Stimulated activated CD8-positive, alpha-beta memory T cell treated with anti-CD3 and anti-CD28 coated beads, Interleukin-12 subunit alpha, Interleukin-12 subunit beta, amount 100 ng/mL, for 24 hours (primary cell): Measurements from ENCODE around the gene RASAL2.
"Not testable (repeated sequence)": the region's sequence is repeated elsewhere in the genome, so short reads cannot be mapped to it uniquely, and the experiment has no call there.

ENCODE experiments used
- DNase-seq: peaks from one replicate; pipeline ENCODE4 v3.0.0-alpha.2; 2020; ENCODE audit errors: extremely low read depth

Gene RASAL2

GRCh38 chr1:178283409-178283808 is 189.5 kb downstream of the RASAL2 start:
- DNase-seq: no peak

DNA sequence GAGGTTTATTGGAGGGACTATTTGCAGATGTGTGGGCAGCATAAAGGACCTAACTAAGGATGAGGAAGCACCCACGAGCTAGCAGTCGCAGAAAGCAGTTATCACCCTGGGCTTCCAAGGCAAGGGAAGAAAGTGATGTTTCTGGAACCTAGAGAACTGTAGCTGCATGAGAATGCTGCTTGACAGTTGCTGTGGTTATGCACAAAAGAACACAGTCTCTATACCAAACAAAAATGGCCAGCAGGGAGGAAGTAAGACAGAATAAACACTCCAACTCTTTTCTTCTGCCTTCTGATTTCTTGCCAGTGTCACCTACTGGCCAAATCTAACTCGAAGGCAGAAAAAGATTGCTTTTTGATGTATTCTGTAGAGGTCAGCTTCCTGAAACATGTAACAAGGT is 190.2 kb downstream of the RASAL2 start:
- DNase-seq: no peak

GRCh38 chr1:178291166-178291565 is 197.3 kb downstream of the RASAL2 start:
- DNase-seq: no peak

- DNase-seq: no peak
These were observed 200.8 kb downstream of the RASAL2 start for GRCh38 chr1:178294654-178295053.

DNA sequence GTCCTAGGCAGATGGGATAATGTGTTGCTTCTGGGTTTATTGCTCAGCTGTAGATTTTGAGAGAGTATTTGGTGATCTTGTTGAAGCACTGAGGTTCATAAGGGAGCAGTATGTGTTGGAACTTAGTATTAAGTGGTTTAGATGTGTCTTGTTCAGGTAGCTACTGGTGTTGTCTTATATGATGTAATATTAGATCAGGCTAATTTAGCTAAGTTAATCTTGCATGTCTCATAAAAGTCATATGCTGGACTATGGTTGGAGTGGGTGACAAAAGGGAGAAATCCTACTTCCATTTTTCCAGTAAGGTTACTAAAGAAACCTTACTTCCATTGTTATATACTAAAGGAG is 206.4 kb downstream of the RASAL2 start:
- no peak for DNase-seq

GRCh38 chr1:178301141-178301540 is 207.2 kb downstream of the RASAL2 start:
- no peak for DNase-seq

DNA sequence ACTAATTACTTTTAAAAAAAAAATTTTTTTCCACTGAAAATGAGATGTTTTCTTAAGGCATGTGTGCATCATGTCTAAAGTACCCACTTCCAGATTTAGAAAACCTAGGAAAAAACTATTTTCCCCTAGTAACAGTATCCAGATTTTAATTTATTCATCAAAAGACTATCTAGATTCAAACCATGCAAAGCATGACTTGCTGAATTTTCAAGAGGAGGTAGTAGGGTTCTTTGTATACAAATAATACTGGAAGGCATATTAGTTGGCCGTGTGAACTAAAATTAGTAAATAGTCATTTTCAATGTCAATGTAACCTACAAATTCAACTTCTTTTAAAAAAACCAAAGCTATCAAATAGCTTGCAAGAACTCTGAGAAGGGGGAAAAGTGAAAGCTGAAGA is 213.4 kb downstream of the RASAL2 start:
- no peak for DNase-seq

DNA sequence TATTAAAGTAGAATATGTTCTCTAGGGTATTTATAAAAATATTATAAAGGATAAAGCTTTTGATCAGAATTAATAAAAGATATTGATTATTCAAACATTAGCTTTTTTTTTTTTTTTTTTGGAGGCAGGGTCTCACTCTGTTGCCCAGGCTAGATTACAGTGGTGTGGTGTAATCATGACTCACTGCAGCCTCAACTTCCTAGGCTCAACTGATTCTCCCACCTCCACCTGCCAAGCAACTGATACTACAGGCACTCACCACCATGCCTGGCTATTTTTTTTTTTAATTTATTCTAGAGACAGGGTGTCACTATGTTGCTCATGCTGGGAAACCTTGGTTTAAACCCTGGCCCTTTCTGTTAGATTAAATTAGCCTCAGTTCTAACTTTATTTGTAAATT is 214.5 kb downstream of the RASAL2 start:
- no peak for DNase-seq

- no peak for DNase-seq
These were observed 216.8 kb downstream of the RASAL2 start for GRCh38 chr1:178310685-178311105.

- DNase-seq: no peak
These were observed 217.3 kb downstream of the RASAL2 start for GRCh38 chr1:178311164-178311563.

- not testable (repeated sequence) for DNase-seq
These were observed 226.5 kb downstream of the RASAL2 start for GRCh38 chr1:178320280-178320982.

- no peak for DNase-seq
These were observed 229.2 kb downstream of the RASAL2 start for GRCh38 chr1:178323067-178323466.

- no peak for DNase-seq
These were observed 230.1 kb downstream of the RASAL2 start for GRCh38 chr1:178324003-178324402.

GRCh38 chr1:178328728-178329127 is 234.8 kb downstream of the RASAL2 start:
- no peak for DNase-seq

- no peak for DNase-seq
These were observed 236.2 kb downstream of the RASAL2 start for GRCh38 chr1:178330153-178330552.

GRCh38 chr1:178330848-178331497 is 237.1 kb downstream of the RASAL2 start:
- no peak for DNase-seq

DNA sequence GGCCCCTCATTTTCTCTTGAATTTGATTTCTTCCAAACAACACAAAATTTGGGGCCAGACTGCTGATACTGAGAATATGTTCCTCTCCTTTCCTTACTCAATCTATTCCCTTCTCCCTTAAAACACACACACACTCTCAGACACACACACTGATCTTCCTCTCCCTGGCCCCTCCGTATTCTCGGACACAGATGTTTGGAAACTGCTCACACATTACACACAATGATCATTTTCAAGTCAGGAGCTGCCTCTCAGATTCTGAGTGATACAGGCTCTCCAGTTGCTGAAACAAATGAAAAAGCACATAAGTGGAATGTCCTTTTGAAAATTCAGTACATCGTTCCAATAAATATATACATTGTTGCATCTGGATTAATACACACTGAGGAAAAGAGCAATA is 241.5 kb downstream of the RASAL2 start:
- DNase-seq: no peak

DNA sequence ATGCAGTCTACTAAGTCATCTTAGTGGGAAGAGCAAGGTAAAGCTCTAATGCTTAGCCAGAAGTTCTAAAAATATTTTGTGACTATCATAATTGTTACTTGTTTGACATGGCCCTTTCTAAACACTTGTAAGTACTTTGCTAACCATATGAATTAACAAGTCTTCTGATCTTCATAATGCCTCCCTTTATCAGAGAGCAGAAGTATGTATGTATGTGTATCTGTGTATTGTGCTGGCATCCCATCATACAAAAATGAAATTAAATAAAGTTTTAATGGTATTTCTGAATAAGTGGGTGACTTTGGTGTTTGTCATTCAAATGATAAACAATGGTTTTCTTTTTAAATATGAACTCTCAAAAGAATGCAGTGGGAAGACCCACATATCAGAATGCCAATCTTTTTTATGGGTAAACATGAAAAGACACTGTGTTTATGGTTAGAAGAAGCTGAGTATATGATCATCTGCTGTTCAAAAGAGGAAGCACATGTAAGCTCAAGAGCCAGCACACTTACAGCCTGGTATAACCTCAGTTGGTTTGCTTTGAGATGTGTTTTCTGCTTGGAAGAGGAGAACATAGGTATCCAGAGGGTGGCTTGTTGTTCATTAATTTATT is 243.3 kb downstream of the RASAL2 start:
- no peak for DNase-seq

- DNase-seq: no peak
These were observed 245.9 kb downstream of the RASAL2 start for GRCh38 chr1:178339834-178340233.

DNA sequence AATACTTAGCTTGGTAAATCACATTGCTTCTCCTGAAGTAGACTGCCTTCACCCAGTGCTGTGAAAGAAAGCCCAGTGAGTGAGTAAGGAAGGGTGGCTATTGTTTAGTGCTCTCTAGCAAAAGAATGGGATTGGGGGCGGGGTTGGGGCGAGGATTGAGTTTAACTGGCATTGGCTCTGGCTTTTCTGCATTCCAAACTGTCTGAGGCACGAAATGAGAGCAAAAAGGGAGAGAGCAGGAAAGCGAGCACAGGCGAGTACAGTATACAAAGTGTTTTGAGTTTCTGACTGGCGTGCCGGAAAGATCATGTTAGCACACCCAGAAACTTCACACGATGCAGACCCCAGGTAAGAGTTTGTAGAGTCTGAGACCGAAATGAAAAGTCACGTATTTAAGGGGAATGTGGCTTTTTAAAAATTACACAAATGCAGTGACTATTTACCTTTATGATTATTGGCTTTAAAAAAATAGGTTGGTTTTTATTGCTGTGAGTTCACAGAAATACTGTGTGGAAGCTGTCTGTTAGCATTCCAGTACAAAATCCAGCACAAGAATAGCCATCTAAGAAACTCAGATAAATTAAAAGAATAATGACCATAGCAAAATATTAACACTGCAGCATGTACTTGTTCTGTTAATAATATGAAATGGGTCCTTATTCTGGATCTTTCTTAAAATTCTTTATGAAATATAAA is 247.5 kb downstream of the RASAL2 start:
- DNase-seq: no peak

DNA sequence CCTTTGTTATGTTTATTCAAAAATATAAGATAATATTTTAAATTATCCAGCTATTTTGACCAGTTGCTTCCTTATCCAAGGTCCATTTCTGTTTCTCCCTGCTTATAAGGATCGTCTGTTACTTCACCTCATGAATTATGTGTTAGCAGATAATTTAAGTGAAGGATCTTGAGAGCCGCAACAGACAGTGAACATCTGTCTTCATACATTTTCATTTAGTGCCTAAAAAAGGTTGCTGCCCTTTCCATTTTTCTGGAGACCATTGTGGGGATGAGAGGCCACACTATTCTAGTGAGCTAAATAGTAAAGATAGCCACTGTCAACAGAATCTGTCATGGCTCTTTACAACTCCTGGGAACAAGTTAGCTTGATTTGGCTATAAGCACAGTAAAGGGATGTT is 248.8 kb downstream of the RASAL2 start:
- DNase-seq: no peak

DNA sequence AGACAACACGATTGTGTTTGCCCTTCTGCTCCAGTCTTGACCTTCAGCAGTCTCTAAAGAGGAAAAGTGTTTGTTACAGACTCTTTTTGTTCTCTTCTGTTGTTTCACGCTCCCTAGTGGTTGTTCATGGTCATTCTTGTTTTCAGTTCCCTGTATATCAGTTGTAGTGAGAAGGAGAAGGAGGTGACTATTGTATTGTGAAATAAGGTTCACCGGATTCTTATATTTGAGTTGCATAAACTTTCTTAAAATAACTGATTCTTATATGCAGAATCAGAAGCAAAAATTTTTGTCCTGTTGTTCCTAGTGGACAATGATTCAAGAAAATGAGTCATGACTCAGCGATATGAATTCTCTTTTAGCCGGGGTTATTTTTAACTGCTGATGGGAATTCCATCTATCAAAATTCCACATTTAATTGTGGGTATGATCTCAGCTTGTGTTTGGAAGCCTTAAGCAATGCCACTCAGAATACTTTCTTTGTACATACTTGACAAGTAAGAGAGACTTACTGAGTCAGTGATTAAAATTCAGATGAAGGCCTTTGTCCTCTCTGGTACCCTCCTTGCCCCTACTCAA is 250.7 kb downstream of the RASAL2 start:
- no peak for DNase-seq
